HG03571 (cell line): ENCODE data around the gene PDSS1.
"Not testable (repeated sequence)": the region's sequence is repeated elsewhere in the genome, so short reads cannot be mapped to it uniquely, and the experiment has no call there.

ENCODE experiments used
- ATAC-seq: cut with Tn5 transposase; IDR thresholded peaks from one replicate; pipeline ENCODE4 v1.9.1; 2021; ENCODE audit not compliant: unreplicated experiment

PDSS1 gene

GRCh38 chr10:26697163-26697921, at the start of gene PDSS1:
TSS of gene PDSS1 (plus strand) at chr10:26697701. CDS start at chr10:26697712, 11 bp downstream.
- ATAC-seq, result peak; percentile 78

GRCh38 chr10:26648245-26648636, 49.3 kb upstream of the PDSS1 start:
- not testable (repeated sequence) for ATAC-seq

GRCh38 chr10:26650406-26650805, 47.1 kb upstream of the PDSS1 start:
- ATAC-seq, result no peak

GRCh38 chr10:26651476-26651875, 46.0 kb upstream of the PDSS1 start:
- not testable (repeated sequence) for ATAC-seq

- no peak for ATAC-seq
Observed at GRCh38 chr10:26653004-26653403, 44.5 kb upstream of the PDSS1 start.

GRCh38 chr10:26655746-26656145, 41.8 kb upstream of the PDSS1 start:
- ATAC-seq, result no peak

- ATAC-seq, result no peak
Observed at GRCh38 chr10:26662864-26663263, 34.6 kb upstream of the PDSS1 start.

GRCh38 chr10:26665080-26666048, 32.1 kb upstream of the PDSS1 start:
- no peak for ATAC-seq

GRCh38 chr10:26675873-26676257, 21.6 kb upstream of the PDSS1 start:
- ATAC-seq, result no peak

GRCh38 chr10:26679588-26679987, 17.9 kb upstream of the PDSS1 start:
- ATAC-seq, result no peak

- ATAC-seq, result no peak
Observed at GRCh38 chr10:26681076-26681475, 16.4 kb upstream of the PDSS1 start.

GRCh38 chr10:26681971-26682370, 15.5 kb upstream of the PDSS1 start:
- ATAC-seq, result not testable (repeated sequence)

GRCh38 chr10:26682931-26683330, 14.6 kb upstream of the PDSS1 start:
- no peak for ATAC-seq

GRCh38 chr10:26684667-26685264, 12.7 kb upstream of the PDSS1 start:
- peak; percentile 85 for ATAC-seq

- ATAC-seq, result no peak
Observed at GRCh38 chr10:26685441-26685840, 12.1 kb upstream of the PDSS1 start.

GRCh38 chr10:26689399-26689798, 8.1 kb upstream of the PDSS1 start:
- no peak for ATAC-seq

GRCh38 chr10:26690731-26691475, 6.6 kb upstream of the PDSS1 start:
- ATAC-seq, result no peak

GRCh38 chr10:26694536-26694935, 3.0 kb upstream of the PDSS1 start:
- ATAC-seq, result not testable (repeated sequence)

- ATAC-seq, result peak; percentile 2
Observed at GRCh38 chr10:26696786-26697162, 727 bp upstream of the PDSS1 start.

- ATAC-seq, result no peak
Observed at GRCh38 chr10:26697922-26698608, 564 bp downstream of the PDSS1 start.
